Measurements from ENCODE around the gene CHMP1B. TPM values are rescaled to one million over a fixed set of nuclear protein-coding genes. Genes with fewer than 3 reads are reported as not detected.

CHMP1B gene
- total RNA-seq, 4 donors from 2014 or later, result 39.0 to 82.1 (median 62.2) TPM

DNA sequence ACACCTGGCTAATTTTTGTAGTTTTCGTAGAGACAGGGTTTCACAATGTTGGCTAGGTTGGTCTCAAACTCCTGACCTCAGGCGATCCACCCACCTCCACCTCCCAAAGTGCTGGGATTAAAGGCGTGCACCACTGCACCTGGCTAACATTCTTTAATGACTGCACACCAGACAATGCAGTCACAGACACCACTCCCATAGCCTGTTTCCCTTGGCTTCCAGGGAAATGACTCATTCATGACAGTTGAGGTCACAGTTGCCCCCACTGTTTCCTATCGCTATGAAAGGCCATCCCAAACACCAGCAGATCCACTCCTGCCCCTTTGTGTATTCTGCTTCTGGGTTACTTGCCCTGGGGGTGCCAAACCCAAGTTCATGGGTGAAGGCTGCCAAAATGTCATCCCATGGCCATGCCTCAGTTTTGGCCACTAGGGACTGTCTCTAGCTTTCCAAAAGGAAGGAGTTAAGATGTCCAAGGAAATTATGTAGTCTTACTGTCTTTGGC lies 8.7 kb downstream of the CHMP1B start:
- Histone ChIP-seq H3K36me3 (no peaks in the 10 kb centered on the region), H3K4me3 (no peak overlapping the region), H3K9me3 (no peaks in the 10 kb centered on the region), H3K4me1 (peaks cover 7 to 42% (median 28%) of the 10 kb centered on the region in 4 donors), H3K27me3 (no peaks in the 10 kb centered on the region), H3K27ac (no peak overlapping the region)
- DNase-seq, result peak; percentile 38
- 42 to 51% methylated on average over 4 of the region's 4 CpGs for WGBS, 2 donors (ENCODE audit: low coverage in 1 of 2)
- TF ChIP-seq POLR2AphosphoS5 (IDR thresholded peaks at IDR 0.05), result no peak
- TF ChIP-seq, protein P1, sequence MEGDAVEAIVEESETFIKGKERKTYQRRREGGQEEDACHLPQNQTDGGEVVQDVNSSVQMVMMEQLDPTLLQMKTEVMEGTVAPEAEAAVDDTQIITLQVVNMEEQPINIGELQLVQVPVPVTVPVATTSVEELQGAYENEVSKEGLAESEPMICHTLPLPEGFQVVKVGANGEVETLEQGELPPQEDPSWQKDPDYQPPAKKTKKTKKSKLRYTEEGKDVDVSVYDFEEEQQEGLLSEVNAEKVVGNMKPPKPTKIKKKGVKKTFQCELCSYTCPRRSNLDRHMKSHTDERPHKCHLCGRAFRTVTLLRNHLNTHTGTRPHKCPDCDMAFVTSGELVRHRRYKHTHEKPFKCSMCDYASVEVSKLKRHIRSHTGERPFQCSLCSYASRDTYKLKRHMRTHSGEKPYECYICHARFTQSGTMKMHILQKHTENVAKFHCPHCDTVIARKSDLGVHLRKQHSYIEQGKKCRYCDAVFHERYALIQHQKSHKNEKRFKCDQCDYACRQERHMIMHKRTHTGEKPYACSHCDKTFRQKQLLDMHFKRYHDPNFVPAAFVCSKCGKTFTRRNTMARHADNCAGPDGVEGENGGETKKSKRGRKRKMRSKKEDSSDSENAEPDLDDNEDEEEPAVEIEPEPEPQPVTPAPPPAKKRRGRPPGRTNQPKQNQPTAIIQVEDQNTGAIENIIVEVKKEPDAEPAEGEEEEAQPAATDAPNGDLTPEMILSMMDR (IDR thresholded peaks at IDR 0.05), result peak in 2 of 5 experiments; percentile 19 to 33
- TF ChIP-seq EP300 (IDR thresholded peaks at IDR 0.05; ENCODE audit: low read depth), result no peak
- in situ Hi-C loops (cut with MboI; ENCODE audit: low pct_ligation_motif_present in 1 of 4, low pct_unique_long_range_greater_than_20kb in 1 of 4, low sequenced_read_pairs in 3 of 4) (no loop called here), intact Hi-C loops (cut with DNase I; ENCODE audit: low total_unique reads) (loop anchor here (5.0 kb wide), 1 partner anchor 47 kb away; the partner anchor contains the start of gene MPPE1)

DNA sequence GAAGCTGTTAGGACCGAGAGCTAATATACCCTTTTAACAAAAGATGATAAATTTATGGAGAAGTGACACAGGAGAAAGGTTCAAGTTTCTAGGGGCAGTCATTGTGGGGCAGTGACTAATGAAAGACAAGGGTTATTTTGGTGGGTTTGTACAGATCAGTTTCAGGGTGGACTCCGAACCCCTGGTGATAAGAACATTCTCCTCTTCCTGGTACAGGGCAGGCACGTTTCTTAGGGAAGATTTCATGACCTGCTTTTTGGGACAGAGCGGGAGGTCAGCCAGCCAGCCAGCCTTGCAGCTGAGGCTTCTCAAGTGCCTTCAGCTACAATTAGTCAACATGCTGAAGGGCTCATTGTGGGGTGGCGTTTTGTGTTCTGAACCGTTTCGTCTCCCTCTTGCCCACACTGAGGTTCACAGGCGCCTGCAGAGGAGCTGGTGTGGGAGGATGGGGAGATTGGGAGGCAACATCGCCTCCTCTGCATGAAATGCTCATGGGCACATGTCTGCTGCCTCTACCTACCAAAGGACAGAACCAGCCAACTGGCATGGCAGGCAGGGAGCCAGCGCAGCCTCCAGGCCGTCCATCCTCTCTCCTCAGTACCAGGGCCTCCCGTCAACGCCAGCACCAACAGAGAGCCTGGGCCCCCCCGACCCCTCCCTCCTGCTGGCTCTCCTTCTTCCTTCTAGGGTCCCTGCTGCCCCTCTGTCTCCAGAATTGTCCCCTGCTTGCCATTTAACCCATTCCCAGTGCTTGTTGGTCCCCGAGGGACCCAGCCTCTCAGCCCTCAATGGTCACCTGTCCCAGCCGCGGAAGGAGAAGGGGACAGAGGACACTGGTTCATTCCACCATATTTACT lies 9.6 kb downstream of the CHMP1B start:
- 86 to 95% methylated on average over 4 to 17 of the region's 17 CpGs for WGBS, 2 donors (ENCODE audit: low coverage in 1 of 2)
- no peaks in the 10 kb centered on the region for H3K27me3 ChIP-seq
- DNase-seq, result no peak
- peaks cover 7 to 35% (median 24%) of the 10 kb centered on the region in 4 donors for H3K4me1 ChIP-seq
- H3K4me3 ChIP-seq, result no peak overlapping the region
- in situ Hi-C loops (cut with MboI; ENCODE audit: low pct_ligation_motif_present in 1 of 4, low pct_unique_long_range_greater_than_20kb in 1 of 4, low sequenced_read_pairs in 3 of 4), result no loop called here
- H3K36me3 ChIP-seq, result no peaks in the 10 kb centered on the region
- TF ChIP-seq, protein P1 (IDR thresholded peaks at IDR 0.05), result no peak
- TF ChIP-seq EP300 (IDR thresholded peaks at IDR 0.05; ENCODE audit: low read depth) (no peak), POLR2A (IDR thresholded peaks at IDR 0.05) (no peak), POLR2AphosphoS5 (IDR thresholded peaks at IDR 0.05) (no peak)
- intact Hi-C loops (cut with DNase I; ENCODE audit: low total_unique reads), result no loop called here
- H3K27ac ChIP-seq, result no peak overlapping the region
- no peaks in the 10 kb centered on the region for H3K9me3 ChIP-seq

DNA sequence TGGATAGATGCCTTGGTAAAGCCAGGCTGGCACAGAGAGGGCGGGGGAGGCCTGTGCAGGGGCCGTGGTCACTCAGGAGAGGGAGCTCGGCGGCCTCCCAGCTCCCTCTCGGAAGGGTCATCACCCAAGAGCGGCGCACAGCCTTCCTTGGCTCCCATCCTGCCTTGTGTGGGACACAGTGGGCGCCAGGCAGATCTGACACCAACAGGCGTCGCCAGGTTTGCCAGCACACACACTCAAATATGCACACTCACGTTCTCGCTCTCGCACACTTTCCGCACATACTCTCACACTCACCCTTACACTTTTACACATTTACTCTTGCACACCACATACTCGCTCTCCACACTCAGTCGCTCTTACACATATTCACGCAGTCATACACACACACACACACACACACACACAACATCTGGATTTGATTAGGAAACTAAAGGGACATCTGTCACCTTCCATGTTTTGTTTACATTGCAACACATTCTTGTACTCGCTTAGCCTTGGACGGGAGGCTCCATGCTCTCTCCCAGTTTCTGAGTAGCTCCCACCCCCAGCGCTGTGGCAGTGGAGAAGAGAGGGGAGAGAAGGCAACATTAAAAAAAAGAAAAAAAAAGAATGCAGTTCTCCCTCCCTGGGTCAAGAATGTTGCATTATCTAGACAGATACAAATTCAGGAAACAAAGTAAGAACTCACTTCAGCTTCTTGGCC lies 10.5 kb downstream of the CHMP1B start:
- no peak for TF ChIP-seq POLR2AphosphoS5 (IDR thresholded peaks at IDR 0.05)
- TF ChIP-seq, protein P1 (IDR thresholded peaks at IDR 0.05), result no peak
- Histone ChIP-seq H3K27me3 (no peaks in the 10 kb centered on the region), H3K36me3 (no peaks in the 10 kb centered on the region), H3K4me1 (peaks cover under 1 to 26% (median 15%) of the 10 kb centered on the region in 4 donors), H3K27ac (no peak overlapping the region), H3K9me3 (no peaks in the 10 kb centered on the region), H3K4me3 (no peak overlapping the region)
- in situ Hi-C loops (cut with MboI; ENCODE audit: low pct_ligation_motif_present in 1 of 4, low pct_unique_long_range_greater_than_20kb in 1 of 4, low sequenced_read_pairs in 3 of 4), result no loop called here
- intact Hi-C loops (cut with DNase I; ENCODE audit: low total_unique reads), result no loop called here
- no peak for DNase-seq
- 76 to 78% methylated on average over 12 to 20 of the region's 20 CpGs for WGBS, 2 donors (ENCODE audit: low coverage in 1 of 2)

DNA sequence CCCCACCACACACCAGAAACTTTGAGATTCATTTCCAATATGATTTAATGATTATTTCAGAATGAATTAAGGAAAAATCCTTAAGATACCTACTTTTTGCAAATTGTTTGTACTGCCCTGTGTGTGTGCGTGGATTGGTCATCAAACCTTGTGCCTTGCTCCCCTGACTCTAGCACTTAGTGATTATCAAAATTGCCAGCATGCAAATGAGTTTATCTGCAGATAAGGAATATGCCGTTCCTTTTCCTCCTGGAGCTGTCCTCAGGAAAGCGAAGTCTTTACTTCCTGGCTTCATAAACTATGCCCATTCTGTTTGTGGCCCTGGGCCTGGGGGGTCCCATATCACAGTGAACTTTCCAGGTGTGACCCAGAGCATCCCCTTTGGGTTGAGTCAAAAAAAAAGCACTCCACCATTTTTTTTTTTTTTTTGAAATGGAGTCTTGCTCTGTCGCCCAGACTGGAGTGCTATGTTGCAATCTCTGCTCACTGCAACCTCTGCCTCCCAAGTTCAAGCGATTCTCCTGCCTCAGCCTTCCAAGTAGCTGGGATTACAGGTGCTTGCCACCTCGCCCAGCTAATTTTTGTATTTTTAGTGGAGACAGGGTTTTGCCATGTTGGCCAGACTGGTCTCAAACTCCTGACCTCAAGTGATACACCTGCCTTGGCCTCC lies 11.4 kb downstream of the CHMP1B start:
- 65 to 78% methylated on average over 3 to 6 of the region's 6 CpGs for WGBS, 2 donors (ENCODE audit: low coverage in 1 of 2)
- no peaks in the 10 kb centered on the region for H3K27me3 ChIP-seq
- H3K4me3 ChIP-seq, result no peak overlapping the region
- H3K4me1 ChIP-seq, result peaks cover 0 to 17% (median 7%) of the 10 kb centered on the region in 4 donors
- in situ Hi-C loops (cut with MboI; ENCODE audit: low pct_ligation_motif_present in 1 of 4, low pct_unique_long_range_greater_than_20kb in 1 of 4, low sequenced_read_pairs in 3 of 4) (no loop called here), intact Hi-C loops (cut with DNase I; ENCODE audit: low total_unique reads) (no loop called here)
- H3K36me3 ChIP-seq, result no peaks in the 10 kb centered on the region
- H3K27ac ChIP-seq, result no peak overlapping the region
- TF ChIP-seq POLR2A (IDR thresholded peaks at IDR 0.05) (no peak), POLR2AphosphoS5 (IDR thresholded peaks at IDR 0.05) (no peak), EP300 (IDR thresholded peaks at IDR 0.05; ENCODE audit: low read depth) (no peak)
- H3K9me3 ChIP-seq, result no peaks in the 10 kb centered on the region
- DNase-seq, result no peak
